Measurements from ENCODE around the gene DOK6.

Gene DOK6

GRCh38 chr18:69885841-69886531 is 485.3 kb downstream of the DOK6 start:
- TF ChIP-seq CTCF (IDR thresholded peaks at IDR 0.05; ENCODE audit: control extremely low read depth, extremely low read depth, low read depth, missing control alignments) = no peak
- peak; percentile 52 for DNase-seq (ENCODE audit: extremely low spot score)
- POLR2A ChIA-PET = interaction anchor here (0.5 to 1.5 kb wide), 4 partner anchors 12 to 73 kb away, joined by 3 to 6 read pairs (median 3); no protein-coding TSS in a partner anchor

GRCh38 chr18:69887256-69887655 is 486.6 kb downstream of the DOK6 start:
- TF ChIP-seq CTCF (IDR thresholded peaks at IDR 0.05; ENCODE audit: control extremely low read depth, extremely low read depth, low read depth, missing control alignments) = no peak
- no peak for DNase-seq (ENCODE audit: extremely low spot score)
- CTCF ChIA-PET = no interaction called here
- POLR2A ChIA-PET = no interaction called here

More at GRCh38 chr18:69885841-69886531, 485.3 kb downstream of the DOK6 start:
- CTCF ChIA-PET = interaction anchor here (0.8 to 1.3 kb wide), 5 partner anchors 11 to 74 kb away, joined by 3 to 4 read pairs (median 3); no protein-coding TSS in a partner anchor

GRCh38 chr18:69889009-69889408 is 488.3 kb downstream of the DOK6 start:
- ChIA-PET CTCF (interaction anchor here (1.5 kb wide), 1 partner anchor 29 kb away, joined by 4 read pairs; no protein-coding TSS in a partner anchor), POLR2A (no interaction called here)
- no peak for DNase-seq (ENCODE audit: extremely low spot score)
- TF ChIP-seq CTCF (IDR thresholded peaks at IDR 0.05; ENCODE audit: control extremely low read depth, extremely low read depth, low read depth, missing control alignments) = no peak

DNA sequence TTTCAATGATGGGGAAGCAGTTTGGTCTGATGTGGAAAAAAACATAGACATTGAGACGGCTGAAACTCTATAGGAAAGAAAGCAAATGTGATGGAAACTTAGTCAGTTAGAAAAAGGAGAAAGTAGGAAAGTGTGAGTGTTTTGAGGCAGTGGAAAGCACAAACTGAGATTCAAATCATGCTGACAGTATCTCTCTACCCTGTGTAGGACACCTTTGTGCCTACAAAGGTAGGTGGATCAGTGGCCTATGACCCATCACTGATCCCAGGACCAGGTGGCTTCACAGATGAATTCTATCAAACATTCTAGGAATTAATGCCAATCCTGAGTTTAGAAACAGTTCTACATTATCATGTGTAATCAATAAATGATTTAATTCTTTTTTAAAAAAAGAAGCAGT is 489.9 kb downstream of the DOK6 start:
- ChIA-PET POLR2A (no interaction called here), CTCF (no interaction called here)
- no peak for TF ChIP-seq CTCF (IDR thresholded peaks at IDR 0.05; ENCODE audit: control extremely low read depth, extremely low read depth, low read depth, missing control alignments)

GRCh38 chr18:69894467-69894866 is 493.8 kb downstream of the DOK6 start:
- DNase-seq (ENCODE audit: extremely low spot score) = no peak
- ChIA-PET POLR2A (no interaction called here), CTCF (interaction anchor here (1.3 kb wide), 1 partner anchor 41 kb away, joined by 3 read pairs; no protein-coding TSS in a partner anchor)
- TF ChIP-seq CTCF (IDR thresholded peaks at IDR 0.05; ENCODE audit: control extremely low read depth, extremely low read depth, low read depth, missing control alignments) = no peak

More for the DNA sequence above, 489.9 kb downstream of the DOK6 start:
- DNase-seq (ENCODE audit: extremely low spot score) = no peak

DNA sequence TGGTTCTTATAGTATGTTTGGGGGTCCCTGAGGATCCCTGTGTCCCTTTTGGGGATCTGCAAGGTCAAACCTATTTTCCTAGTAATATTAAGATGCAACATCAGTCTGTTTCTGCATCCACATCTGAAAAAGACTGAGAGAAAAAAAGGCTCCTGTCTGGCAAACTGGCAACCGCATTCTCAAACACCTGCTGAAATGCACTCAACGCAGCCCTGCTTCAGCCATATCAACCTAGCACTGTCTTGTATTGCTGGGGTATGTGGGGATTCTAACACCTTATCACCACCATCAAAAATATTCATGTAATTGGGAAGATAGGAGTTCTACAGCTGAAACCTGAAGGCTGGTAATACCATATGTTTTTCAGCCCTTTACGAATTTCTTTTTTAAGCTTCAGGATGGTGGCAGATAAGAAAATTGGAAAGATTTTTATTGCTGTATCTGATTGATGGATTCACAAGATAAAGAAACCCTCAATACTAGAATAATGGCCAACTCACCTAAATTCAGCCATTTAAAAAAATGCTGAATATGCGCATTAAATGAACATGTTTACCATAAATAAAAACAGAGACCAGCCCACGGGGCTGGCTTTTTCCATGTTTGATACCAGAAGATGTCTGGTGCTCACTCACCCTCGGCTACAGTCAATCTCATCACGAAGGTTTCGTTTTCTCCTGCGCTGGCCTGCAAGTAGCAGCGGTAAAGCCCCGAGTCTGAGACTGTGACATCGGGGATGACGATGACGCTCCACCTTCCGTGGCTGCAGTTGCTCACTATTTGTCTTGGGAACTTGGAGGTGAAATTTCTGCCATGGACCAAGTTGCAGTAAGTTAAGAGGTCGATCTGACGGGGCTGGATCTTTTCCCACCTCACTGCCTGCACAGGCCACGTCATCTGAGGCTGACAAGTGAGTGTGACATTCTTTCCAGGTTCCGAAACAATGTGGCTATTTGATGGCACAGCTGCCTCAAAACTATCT is 494.7 kb downstream of the DOK6 start:
- CTCF ChIA-PET = no interaction called here
- no peak for DNase-seq (ENCODE audit: extremely low spot score)
- no peak for TF ChIP-seq CTCF (IDR thresholded peaks at IDR 0.05; ENCODE audit: control extremely low read depth, extremely low read depth, low read depth, missing control alignments)
- POLR2A ChIA-PET = no interaction called here
